Measurements from ENCODE around the gene MXRA8. TPM values are rescaled to one million over a fixed set of nuclear protein-coding genes. Genes with fewer than 3 reads are reported as not detected.
A peak's percentile ranks its signal among the peaks of the same experiment; 100 is the strongest.

The MXRA8 gene
- polyA plus RNA-seq, 2 of the 4 experiments (the other 2 are of a cell fraction) = 0.12 to 0.22 TPM

GRCh38 chr1:1307923-1308755 is 50.2 kb downstream of the MXRA8 start, which contains the start of the genes ACAP3 and PUSL1 (continued):
- TF ChIP-seq PHF8 (IDR thresholded peaks at IDR 0.05; ENCODE audit: borderline replicate concordance, low read depth) = 0 out of 2 replicates have a peak, but pooled peaks have one; percentile 11
- no peak for TF ChIP-seq ZFP36 (IDR thresholded peaks at IDR 0.05; ENCODE audit: borderline replicate concordance, partially characterized antibody)
- no peak for TF ChIP-seq CBX2 (IDR thresholded peaks at IDR 0.05; ENCODE audit: borderline replicate concordance, low read depth)
- no peak for TF ChIP-seq EHMT2 (IDR thresholded peaks at IDR 0.05; ENCODE audit: low read depth)
- TF ChIP-seq FOSL2 (IDR thresholded peaks at IDR 0.05) = no peak
- no peak for TF ChIP-seq FOSL2 (CRISPR knock-in tag; IDR thresholded peaks at IDR 0.05)
- TF ChIP-seq JUN (IDR thresholded peaks at IDR 0.05) = peak in 1 of 2 experiments; percentile 20; a peak in 2 of 5 replicates
- no peak for TF ChIP-seq ZSCAN20 (CRISPR knock-in tag; IDR thresholded peaks at IDR 0.05)
- no peak for TF ChIP-seq CBX8 (IDR thresholded peaks at IDR 0.05)
- TF ChIP-seq RNF2 (IDR thresholded peaks at IDR 0.05; ENCODE audit: borderline replicate concordance, low read depth) = no peak
- TF ChIP-seq HEYL (CRISPR knock-in tag; IDR thresholded peaks at IDR 0.05) = no peak
- TF ChIP-seq ATOH8 (CRISPR knock-in tag; IDR thresholded peaks at IDR 0.05; ENCODE audit: low read depth) = no peak
- TF ChIP-seq NPAS2 (CRISPR knock-in tag; IDR thresholded peaks at IDR 0.05; ENCODE audit: borderline replicate concordance) = no peak
- TF ChIP-seq MAFK (IDR thresholded peaks at IDR 0.05; ENCODE audit: partially characterized antibody) = no peak
- no peak for TF ChIP-seq HOXA7 (CRISPR knock-in tag; IDR thresholded peaks at IDR 0.05)

- Histone ChIP-seq H3K4me1 (peaks cover 41% of the 10 kb centered on the region), H3K27ac (peak overlapping the region; percentile 78 to 96), H3K9me3 (no peaks in the 10 kb centered on the region), H3K4me3 (peak overlapping the region; percentile 91), H3K4me2 (peak overlapping the region; percentile 91)
- ATAC-seq (no peak), DNase-seq (ENCODE audit: low read depth in 1 of 2, low spot score in 1 of 2) (no peak), FAIRE-seq (no peak)
- POLR2A ChIA-PET = no interaction called here
- no CpG with 5 or more reads among the region's 83 CpGs for WGBS (ENCODE audit: missing lambda C conversion rate)
- no peak for TF ChIP-seq HES2 (IDR thresholded peaks at IDR 0.05)
- TF ChIP-seq CTCF (IDR thresholded peaks at IDR 0.05) = no peak
- peak; percentile 16; the same call in 1 of the 2 replicates for TF ChIP-seq POLR2A (IDR thresholded peaks at IDR 0.05; ENCODE audit: low read length)
- TF ChIP-seq ZC3H11A (IDR thresholded peaks at IDR 0.05) = no peak
- TF ChIP-seq FOXS1 (CRISPR knock-in tag; IDR thresholded peaks at IDR 0.05) = no peak
- CTCF ChIA-PET = interaction anchor here (1.1 kb wide), 1 partner anchor 39 kb away, joined by 3 read pairs; no protein-coding TSS in a partner anchor
These were observed 51.0 kb downstream of the MXRA8 start for GRCh38 chr1:1307261-1307922.

- Histone ChIP-seq H3K27ac (peak overlapping the region; percentile 78 to 96; a peak in 5 of 6 replicates), H3K4me2 (peak overlapping the region; percentile 91), H3K4me1 (peaks cover 41% of the 10 kb centered on the region), H3K4me3 (peak overlapping the region; percentile 91), H3K9me3 (no peaks in the 10 kb centered on the region)
- FAIRE-seq (no peak), DNase-seq (ENCODE audit: low read depth in 1 of 2, low spot score in 1 of 2) (no peak), ATAC-seq (no peak)
- TF ChIP-seq MAFK (IDR thresholded peaks at IDR 0.05; ENCODE audit: partially characterized antibody) (no peak), KDM5A (IDR thresholded peaks at IDR 0.05) (no peak), ZNF302 (CRISPR knock-in tag; IDR thresholded peaks at IDR 0.05) (no peak), PBX3 (IDR thresholded peaks at IDR 0.05) (no peak), ESRRA (IDR thresholded peaks at IDR 0.05; ENCODE audit: borderline replicate concordance, low read length) (no peak)
- ChIA-PET CTCF (interaction anchor here (1.1 kb wide), 1 partner anchor 39 kb away, joined by 3 read pairs; no protein-coding TSS in a partner anchor), POLR2A (no interaction called here)
- 72% methylated on average over 14 of the region's 27 CpGs for WGBS (ENCODE audit: missing lambda C conversion rate)
These were observed 51.6 kb downstream of the MXRA8 start for GRCh38 chr1:1306661-1307260.
